Neural crest cell (in vitro differentiated cells): ENCODE results near the gene HSPBP1. TPM values are rescaled to one million over a fixed set of nuclear protein-coding genes. Genes with fewer than 3 reads are reported as not detected.

Source experiments
- DNase-seq: peaks from one replicate; pipeline ENCODE4 v3.0.0; 2021; ENCODE audit warnings: low read depth, mixed read lengths, low spot score
- H3K27ac Mint-ChIP-seq: one replicate; pipeline ENCODE4 v1.8.0; 2021; ENCODE audit warnings: mild to moderate bottlenecking, mixed read lengths; ENCODE audit not compliant: unreplicated experiment
- H3K27me3 Mint-ChIP-seq: 2 replicates; pipeline ENCODE4 v1.8.0; 2021; ENCODE audit warnings: low read depth, mild to moderate bottlenecking, mixed read lengths
- H3K36me3 Mint-ChIP-seq: 2 replicates; pipeline ENCODE4 v1.8.0; 2021; ENCODE audit warnings: low read depth, mild to moderate bottlenecking, mixed read lengths
- H3K4me1 Mint-ChIP-seq: 2 replicates; pipeline ENCODE4 v1.8.0; 2021; ENCODE audit warnings: mixed read lengths
- H3K4me3 Mint-ChIP-seq: one replicate; pipeline ENCODE4 v1.8.0; 2021; ENCODE audit warnings: mild to moderate bottlenecking, mixed read lengths
- H3K9me3 Mint-ChIP-seq: 2 replicates; pipeline ENCODE4 v1.8.0; 2021; ENCODE audit warnings: mixed read lengths
- total RNA-seq: library from RNA; stranded (reverse); gene quantifications from 2 replicates; pipeline ENCODE4 v1.2.1, GENCODE V29; 2021
- TF ChIP-seq, protein P1 (sequence below): fragments of 200-600 bp; sonication (generic); conservative IDR thresholded peaks from 2 replicates; pipeline ENCODE4 v1.5.0; 2021; ENCODE audit warnings: antibody characterized with exemption, mild to moderate bottlenecking

HSPBP1 gene
- total RNA-seq, 1 donor from 2014 or later: 54.7 TPM

DNA sequence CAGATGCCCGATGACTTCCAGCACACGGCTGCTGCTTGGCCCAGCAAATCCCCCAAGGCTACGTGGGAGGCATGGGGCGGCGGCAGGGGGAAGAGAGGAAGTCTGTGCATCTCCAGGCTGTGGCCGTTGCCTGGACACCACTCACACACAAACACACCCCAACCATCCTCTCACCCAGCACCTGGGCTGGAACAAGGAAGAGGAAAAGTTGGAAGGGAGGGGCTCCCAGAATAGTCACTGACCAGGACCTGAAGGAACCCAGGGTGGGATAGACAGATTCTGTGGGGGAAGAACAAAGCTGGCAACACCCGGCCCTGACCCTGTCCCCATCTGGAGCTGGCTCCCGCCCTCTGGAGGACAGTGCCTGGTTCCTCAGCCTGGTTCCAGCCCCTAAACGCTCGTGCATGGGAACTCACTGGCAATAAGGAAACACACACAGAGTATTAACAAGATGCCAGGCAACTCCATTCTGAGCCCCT lies 32.2 kb downstream of the HSPBP1 start:
- no peaks in the 10 kb centered on the region for H3K27me3 Mint-ChIP-seq
- TF ChIP-seq, protein P1, sequence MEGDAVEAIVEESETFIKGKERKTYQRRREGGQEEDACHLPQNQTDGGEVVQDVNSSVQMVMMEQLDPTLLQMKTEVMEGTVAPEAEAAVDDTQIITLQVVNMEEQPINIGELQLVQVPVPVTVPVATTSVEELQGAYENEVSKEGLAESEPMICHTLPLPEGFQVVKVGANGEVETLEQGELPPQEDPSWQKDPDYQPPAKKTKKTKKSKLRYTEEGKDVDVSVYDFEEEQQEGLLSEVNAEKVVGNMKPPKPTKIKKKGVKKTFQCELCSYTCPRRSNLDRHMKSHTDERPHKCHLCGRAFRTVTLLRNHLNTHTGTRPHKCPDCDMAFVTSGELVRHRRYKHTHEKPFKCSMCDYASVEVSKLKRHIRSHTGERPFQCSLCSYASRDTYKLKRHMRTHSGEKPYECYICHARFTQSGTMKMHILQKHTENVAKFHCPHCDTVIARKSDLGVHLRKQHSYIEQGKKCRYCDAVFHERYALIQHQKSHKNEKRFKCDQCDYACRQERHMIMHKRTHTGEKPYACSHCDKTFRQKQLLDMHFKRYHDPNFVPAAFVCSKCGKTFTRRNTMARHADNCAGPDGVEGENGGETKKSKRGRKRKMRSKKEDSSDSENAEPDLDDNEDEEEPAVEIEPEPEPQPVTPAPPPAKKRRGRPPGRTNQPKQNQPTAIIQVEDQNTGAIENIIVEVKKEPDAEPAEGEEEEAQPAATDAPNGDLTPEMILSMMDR: no peak
- no peak overlapping the region for H3K4me3 Mint-ChIP-seq
- DNase-seq: no peak
- no peaks in the 10 kb centered on the region for H3K36me3 Mint-ChIP-seq
- H3K9me3 Mint-ChIP-seq: no peaks in the 10 kb centered on the region
- H3K4me1 Mint-ChIP-seq: peaks cover 11% of the 10 kb centered on the region
- no peak overlapping the region for H3K27ac Mint-ChIP-seq

DNA sequence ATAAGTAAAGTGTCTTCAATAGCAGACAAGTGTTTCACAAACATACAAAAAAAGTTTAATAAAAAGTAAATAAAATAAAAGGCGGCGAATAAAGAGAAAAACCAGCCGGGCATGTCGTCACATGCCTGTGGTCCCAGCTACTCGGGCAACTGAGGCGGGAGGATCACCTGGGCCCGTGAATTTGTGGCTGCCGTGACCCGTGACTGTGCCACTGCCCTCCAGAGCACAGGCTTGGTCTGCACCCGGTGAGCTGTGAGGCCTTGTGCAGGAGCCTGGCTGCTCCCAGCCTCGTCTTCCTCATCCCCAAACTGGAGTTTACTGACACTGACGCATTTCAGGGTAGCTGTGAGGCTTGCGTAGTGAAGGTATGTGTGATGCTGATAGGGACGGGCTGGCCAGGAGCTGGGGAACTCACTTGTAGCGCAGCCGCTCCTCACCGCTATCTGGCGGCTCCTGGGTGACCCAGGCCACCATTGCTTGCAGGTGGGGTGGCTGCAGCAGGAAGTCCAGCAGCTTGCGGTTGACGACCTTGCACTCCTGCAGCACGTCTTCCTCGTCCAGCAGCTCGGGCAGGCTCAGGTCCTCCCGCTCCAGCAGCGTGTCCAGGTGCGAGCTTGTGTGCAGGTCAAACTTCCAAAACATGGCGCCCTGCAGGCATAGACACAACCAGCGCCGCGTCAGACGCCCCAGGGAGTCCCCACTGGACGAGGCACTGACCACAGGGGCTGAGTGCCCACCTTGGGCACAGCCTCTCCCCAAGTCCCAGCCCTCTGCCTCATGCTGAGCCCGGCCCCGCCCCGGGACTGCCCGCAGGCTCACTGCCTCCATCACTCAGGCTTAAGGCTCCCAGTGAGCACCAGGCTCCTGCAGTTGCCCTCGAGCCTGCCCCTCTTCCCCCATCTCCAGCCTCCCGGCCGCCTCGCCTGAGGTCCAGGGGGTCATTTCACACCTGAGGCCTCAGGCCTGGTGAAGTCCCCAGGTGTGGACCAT lies 33.2 kb downstream of the HSPBP1 start:
- TF ChIP-seq, protein P1: no peak
- no peaks in the 10 kb centered on the region for H3K27me3 Mint-ChIP-seq
- no peak overlapping the region for H3K4me3 Mint-ChIP-seq
- H3K36me3 Mint-ChIP-seq: no peaks in the 10 kb centered on the region
- no peak overlapping the region for H3K27ac Mint-ChIP-seq
- no peaks in the 10 kb centered on the region for H3K9me3 Mint-ChIP-seq
- H3K4me1 Mint-ChIP-seq: peaks cover 11% of the 10 kb centered on the region
- no peak for DNase-seq

DNA sequence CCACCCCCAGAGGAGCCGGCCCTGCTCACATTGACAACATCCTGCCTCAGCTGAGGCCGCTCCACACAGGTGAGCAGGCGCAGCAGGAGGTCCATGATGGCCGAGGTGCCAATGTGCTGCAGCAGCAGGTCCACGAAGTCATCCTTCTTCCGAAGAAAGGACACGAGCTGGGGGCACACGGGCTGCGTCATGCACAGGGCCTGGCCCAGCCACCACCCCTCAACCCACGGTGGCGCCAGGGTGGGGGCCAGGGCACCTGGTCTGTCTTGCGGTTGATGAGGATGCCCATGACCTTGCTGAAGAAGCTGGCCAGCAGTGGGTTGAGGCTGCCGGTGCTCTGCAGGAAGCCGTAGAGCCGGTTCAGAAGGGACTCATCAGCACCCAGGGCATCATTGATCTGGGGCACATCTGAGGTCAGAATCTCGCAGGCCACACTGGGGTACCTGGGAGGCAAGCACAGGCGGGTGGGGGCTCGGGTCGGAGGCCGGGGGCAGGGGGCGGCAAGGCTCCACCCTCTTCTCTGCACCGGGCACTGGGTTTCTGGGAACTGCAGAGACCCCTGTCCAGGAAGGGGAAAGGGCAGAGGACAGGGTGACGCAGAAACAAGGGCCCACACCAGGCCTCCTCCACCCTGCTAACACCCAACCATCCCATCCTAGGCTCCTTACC lies 34.5 kb downstream of the HSPBP1 start:
- H3K27ac Mint-ChIP-seq: no peak overlapping the region
- TF ChIP-seq, protein P1: no peak
- no peaks in the 10 kb centered on the region for H3K27me3 Mint-ChIP-seq
- no peak for DNase-seq
- no peak overlapping the region for H3K4me3 Mint-ChIP-seq
- H3K36me3 Mint-ChIP-seq: no peaks in the 10 kb centered on the region
- no peaks in the 10 kb centered on the region for H3K9me3 Mint-ChIP-seq
- H3K4me1 Mint-ChIP-seq: peaks cover 11% of the 10 kb centered on the region

DNA sequence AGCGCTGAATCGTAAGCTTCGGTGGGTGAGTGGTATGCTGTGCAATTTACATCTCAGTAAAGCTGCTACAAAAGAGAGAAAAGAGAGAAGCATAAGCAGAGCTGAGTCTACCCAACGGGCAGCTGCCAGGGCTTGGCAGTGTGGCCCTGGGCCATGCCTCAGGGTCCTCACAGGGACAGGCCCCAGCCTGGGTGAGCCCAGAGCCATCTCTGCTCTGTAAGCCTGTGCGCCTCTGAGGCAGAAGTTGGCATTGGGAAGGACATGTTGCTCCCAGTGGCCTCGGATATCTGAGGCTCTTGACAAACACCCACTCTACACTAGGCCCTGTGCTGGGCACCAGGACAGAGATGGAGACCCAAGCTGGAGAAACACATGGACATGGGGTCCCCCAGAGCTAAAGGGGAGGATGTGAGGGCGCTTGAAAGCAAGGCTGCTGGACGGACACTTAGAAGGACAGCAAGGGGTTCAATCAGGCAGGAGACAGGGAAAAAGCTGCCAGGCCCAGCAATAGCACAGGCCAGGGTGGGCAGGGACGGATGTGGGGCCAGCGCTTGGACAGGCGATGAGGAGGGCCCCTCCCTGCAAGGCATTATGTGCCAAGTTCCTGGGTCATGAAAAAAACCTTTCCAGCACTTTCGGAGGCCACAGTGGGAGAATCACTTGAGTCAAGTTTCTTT lies 35.8 kb downstream of the HSPBP1 start:
- Mint-ChIP-seq H3K27ac (no peak overlapping the region), H3K36me3 (no peaks in the 10 kb centered on the region), H3K4me1 (peaks cover 11% of the 10 kb centered on the region)

DNA sequence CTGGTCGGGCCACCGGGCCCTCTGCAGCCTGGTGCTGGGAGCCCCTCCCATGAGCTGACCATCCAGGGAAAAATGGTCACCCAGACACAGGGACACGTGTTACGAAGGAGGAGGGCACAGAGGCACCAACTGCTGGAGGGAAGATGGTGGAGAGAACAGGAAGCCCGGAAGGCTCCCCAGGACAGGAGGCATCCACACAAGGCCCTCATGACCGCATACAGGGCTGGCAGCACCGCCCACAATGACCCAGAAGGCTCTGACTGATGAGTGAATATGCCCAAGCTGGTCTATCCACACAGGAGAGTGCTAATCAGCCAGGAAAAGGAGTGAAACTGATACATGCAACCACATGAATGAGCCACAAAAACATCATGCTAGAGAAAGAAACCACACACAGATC lies 37.4 kb downstream of the HSPBP1 start:
- H3K4me3 Mint-ChIP-seq: no peak overlapping the region
- TF ChIP-seq, protein P1: no peak
- H3K27ac Mint-ChIP-seq: no peak overlapping the region
- H3K27me3 Mint-ChIP-seq: no peaks in the 10 kb centered on the region
- no peaks in the 10 kb centered on the region for H3K9me3 Mint-ChIP-seq
- peaks cover under 1% of the 10 kb centered on the region for H3K36me3 Mint-ChIP-seq
- DNase-seq: no peak
- H3K4me1 Mint-ChIP-seq: no peaks in the 10 kb centered on the region

More for the DNA sequence above, 35.8 kb downstream of the HSPBP1 start:
- TF ChIP-seq, protein P1: no peak
- Mint-ChIP-seq H3K9me3 (no peaks in the 10 kb centered on the region), H3K27me3 (no peaks in the 10 kb centered on the region), H3K4me3 (no peak overlapping the region)
- DNase-seq: no peak
